ENCODE measurements around the gene SRGN. TPM values are rescaled to one million over a fixed set of nuclear protein-coding genes. Genes with fewer than 3 reads are reported as not detected.

Gene SRGN
- total RNA-seq, 2 donors from 2014 or later, result 310 to 773 TPM

DNA sequence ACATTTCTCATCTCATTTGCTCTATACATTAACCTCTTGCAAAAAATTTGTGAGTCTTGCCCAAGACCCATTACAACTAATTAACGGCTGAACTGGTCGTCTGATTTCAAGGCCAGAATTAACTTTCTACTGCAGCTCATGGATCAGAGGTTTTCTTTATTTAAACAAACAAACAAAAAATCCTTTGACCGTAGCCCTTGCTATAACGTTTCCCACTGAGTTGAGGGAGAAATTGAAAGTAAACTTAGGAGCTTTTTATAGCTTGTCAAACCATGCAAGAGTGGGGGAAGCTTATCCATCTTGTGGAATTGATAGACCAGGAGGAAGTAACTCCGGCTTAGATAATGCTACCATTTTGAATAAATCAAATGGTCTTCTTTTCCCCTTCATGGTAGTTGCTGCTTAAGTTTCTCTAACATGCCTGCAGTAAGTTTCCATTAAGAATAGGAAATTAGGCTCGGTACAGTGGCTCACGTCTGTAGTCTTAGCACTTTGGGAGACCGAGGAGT is 3.3 kb downstream of the SRGN start:
- no peaks in the 10 kb centered on the region for H3K27me3 Mint-ChIP-seq
- H3K4me3 Mint-ChIP-seq, result peak overlapping the region; percentile 82
- peak overlapping the region; percentile 99 for H3K27ac Mint-ChIP-seq
- no peaks in the 10 kb centered on the region for H3K9me3 Mint-ChIP-seq
- peaks cover 29% of the 10 kb centered on the region for H3K4me1 Mint-ChIP-seq
- ATAC-seq (replicated peaks), result no peak
- peaks cover 98% of the 10 kb centered on the region for H3K36me3 Mint-ChIP-seq (ENCODE audit: low read depth)

DNA sequence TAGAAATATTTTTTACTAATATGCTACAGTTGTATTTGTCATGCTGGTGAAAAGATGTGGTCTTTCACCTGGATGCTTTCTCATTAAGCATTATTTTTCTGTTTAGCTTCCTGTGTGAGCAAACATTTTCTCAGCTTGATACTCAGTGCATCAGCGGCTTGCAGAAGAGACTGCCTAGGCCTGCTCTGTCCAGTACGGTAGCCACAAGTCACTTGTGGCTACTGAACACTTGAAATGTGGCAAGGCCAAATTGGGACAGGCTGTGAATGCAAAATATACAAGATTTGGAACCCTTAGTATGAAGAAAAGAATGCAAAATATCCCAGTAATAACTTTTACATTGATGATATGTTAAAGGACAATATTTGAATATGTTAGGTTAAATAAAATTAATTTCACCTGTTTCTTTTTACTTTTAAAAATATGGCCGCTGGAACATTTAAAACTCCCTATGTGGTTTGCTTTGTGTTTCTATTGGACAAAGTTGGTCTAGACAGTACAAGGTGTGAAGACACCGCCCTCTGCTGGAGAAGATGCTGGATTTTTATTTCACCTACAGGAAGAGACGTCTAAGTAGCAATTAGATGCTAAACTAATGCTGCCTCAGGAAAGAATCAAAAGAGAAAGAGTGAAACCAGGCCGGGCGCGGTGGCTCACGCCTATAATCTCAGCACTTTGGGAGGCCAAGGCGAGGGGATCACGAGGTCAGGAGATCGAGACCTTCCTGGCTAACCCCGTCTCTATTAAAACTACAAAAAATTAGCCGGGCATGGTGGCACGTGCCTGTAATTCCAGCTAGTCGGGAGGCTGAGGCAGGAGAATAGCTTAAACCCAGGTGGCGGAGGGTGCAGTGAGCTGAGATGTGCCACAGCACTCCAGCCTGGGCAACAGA is 5.3 kb downstream of the SRGN start:
- Mint-ChIP-seq H3K4me1 (peaks cover 23% of the 10 kb centered on the region), H3K27me3 (no peaks in the 10 kb centered on the region), H3K9me3 (no peaks in the 10 kb centered on the region), H3K27ac (peak overlapping the region; percentile 77), H3K4me3 (peak overlapping the region; percentile 82), H3K36me3 (ENCODE audit: low read depth) (peaks cover 100% of the 10 kb centered on the region)
- ATAC-seq (replicated peaks), result peak; percentile 24

GRCh38 chr10:69093933-69094332 is 6.0 kb downstream of the SRGN start:
- H3K27me3 Mint-ChIP-seq, result no peaks in the 10 kb centered on the region
- peaks cover 22% of the 10 kb centered on the region for H3K4me1 Mint-ChIP-seq
- no peaks in the 10 kb centered on the region for H3K9me3 Mint-ChIP-seq
- no peak for ATAC-seq (replicated peaks)
- H3K36me3 Mint-ChIP-seq (ENCODE audit: low read depth), result peaks cover 100% of the 10 kb centered on the region
- H3K4me3 Mint-ChIP-seq, result peak overlapping the region; percentile 82
- H3K27ac Mint-ChIP-seq, result peak overlapping the region; percentile 77

- Mint-ChIP-seq H3K36me3 (ENCODE audit: low read depth) (peaks cover 100% of the 10 kb centered on the region), H3K4me3 (peak overlapping the region; percentile 58), H3K27ac (no peak overlapping the region), H3K27me3 (no peaks in the 10 kb centered on the region), H3K9me3 (no peaks in the 10 kb centered on the region), H3K4me1 (peaks cover 24% of the 10 kb centered on the region)
- ATAC-seq (replicated peaks), result peak; percentile 56
Measured at GRCh38 chr10:69096045-69096444, 8.1 kb downstream of the SRGN start.

- Mint-ChIP-seq H3K4me1 (peaks cover 38% of the 10 kb centered on the region), H3K9me3 (no peaks in the 10 kb centered on the region), H3K27me3 (no peaks in the 10 kb centered on the region), H3K36me3 (ENCODE audit: low read depth) (peaks cover 100% of the 10 kb centered on the region), H3K4me3 (peak overlapping the region; percentile 34), H3K27ac (peak overlapping the region; percentile 25)
- ATAC-seq (replicated peaks), result no peak
Measured at GRCh38 chr10:69097729-69098128, 9.8 kb downstream of the SRGN start.

- no peak for ATAC-seq (replicated peaks)
- Mint-ChIP-seq H3K27me3 (no peaks in the 10 kb centered on the region), H3K9me3 (no peaks in the 10 kb centered on the region), H3K4me3 (peak overlapping the region; percentile 59), H3K36me3 (ENCODE audit: low read depth) (peaks cover 100% of the 10 kb centered on the region), H3K4me1 (peaks cover 34% of the 10 kb centered on the region), H3K27ac (peak overlapping the region; percentile 75)
Measured at GRCh38 chr10:69100136-69100872, 12.4 kb downstream of the SRGN start.

DNA sequence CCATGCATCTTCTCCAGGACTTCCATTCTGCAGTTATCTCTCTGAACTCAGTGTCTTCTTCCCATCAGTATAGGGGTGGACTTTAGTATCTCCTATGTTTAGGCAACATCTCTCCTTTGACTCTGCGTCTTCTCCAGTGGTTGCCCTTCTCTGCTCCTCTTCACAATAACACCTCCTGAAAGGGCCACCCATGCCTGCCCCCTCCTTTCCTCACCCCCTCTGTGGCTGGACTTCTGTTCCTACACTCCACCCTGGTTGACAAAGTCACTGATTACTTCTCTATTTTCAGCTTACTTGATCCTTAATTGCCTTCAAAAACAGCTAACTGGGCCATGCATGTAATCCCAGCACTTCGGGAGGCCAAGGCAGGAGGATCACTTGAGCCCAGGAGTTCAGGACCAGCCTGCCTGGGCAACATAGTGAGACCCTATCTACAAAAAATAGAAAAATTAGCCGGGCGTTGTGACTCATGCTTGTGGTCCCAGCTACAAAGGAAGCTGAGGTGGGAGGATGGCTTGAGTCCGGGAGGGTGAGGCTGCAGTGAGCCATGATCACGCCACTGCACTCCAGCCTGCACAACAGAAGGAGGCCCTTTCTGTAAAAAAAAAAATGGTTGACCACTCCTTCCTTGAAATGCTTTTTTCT is 13.7 kb downstream of the SRGN start:
- peak overlapping the region; percentile 59 for H3K4me3 Mint-ChIP-seq
- no peaks in the 10 kb centered on the region for H3K27me3 Mint-ChIP-seq
- H3K4me1 Mint-ChIP-seq, result peaks cover 32% of the 10 kb centered on the region
- H3K36me3 Mint-ChIP-seq (ENCODE audit: low read depth), result peaks cover 99% of the 10 kb centered on the region
- peak overlapping the region; percentile 75 for H3K27ac Mint-ChIP-seq
- ATAC-seq (replicated peaks), result peak; percentile 81
- no peaks in the 10 kb centered on the region for H3K9me3 Mint-ChIP-seq

GRCh38 chr10:69102440-69102839 is 14.5 kb downstream of the SRGN start:
- no peaks in the 10 kb centered on the region for H3K9me3 Mint-ChIP-seq
- H3K4me1 Mint-ChIP-seq, result peaks cover 32% of the 10 kb centered on the region
- H3K4me3 Mint-ChIP-seq, result peak overlapping the region; percentile 59
- no peak for ATAC-seq (replicated peaks)
- peaks cover 94% of the 10 kb centered on the region for H3K36me3 Mint-ChIP-seq (ENCODE audit: low read depth)
- H3K27ac Mint-ChIP-seq, result peak overlapping the region; percentile 75
- H3K27me3 Mint-ChIP-seq, result no peaks in the 10 kb centered on the region

- no peak for ATAC-seq (replicated peaks)
- Mint-ChIP-seq H3K4me1 (peaks cover 24% of the 10 kb centered on the region), H3K27ac (no peak overlapping the region), H3K27me3 (no peaks in the 10 kb centered on the region), H3K36me3 (ENCODE audit: low read depth) (peaks cover 80% of the 10 kb centered on the region), H3K9me3 (no peaks in the 10 kb centered on the region), H3K4me3 (no peak overlapping the region)
Measured at GRCh38 chr10:69103784-69104183, 15.9 kb downstream of the SRGN start.

GRCh38 chr10:69104994-69105790 is 17.3 kb downstream of the SRGN start:
- Mint-ChIP-seq H3K36me3 (ENCODE audit: low read depth) (peaks cover 66% of the 10 kb centered on the region), H3K27ac (peak overlapping the region; percentile 44), H3K4me3 (no peak overlapping the region), H3K27me3 (no peaks in the 10 kb centered on the region), H3K4me1 (peaks cover 24% of the 10 kb centered on the region), H3K9me3 (no peaks in the 10 kb centered on the region)
- ATAC-seq (replicated peaks), result no peak

GRCh38 chr10:69107176-69107490 is 19.2 kb downstream of the SRGN start:
- H3K27ac Mint-ChIP-seq, result no peak overlapping the region
- peak; percentile 24 for ATAC-seq (replicated peaks)

GRCh38 chr10:69107699-69108098 is 19.8 kb downstream of the SRGN start:
- Mint-ChIP-seq H3K36me3 (ENCODE audit: low read depth) (peaks cover 41% of the 10 kb centered on the region), H3K9me3 (no peaks in the 10 kb centered on the region), H3K4me3 (no peak overlapping the region)

More at GRCh38 chr10:69107176-69107490, 19.2 kb downstream of the SRGN start:
- Mint-ChIP-seq H3K4me3 (no peak overlapping the region), H3K36me3 (ENCODE audit: low read depth) (peaks cover 47% of the 10 kb centered on the region), H3K9me3 (no peaks in the 10 kb centered on the region), H3K27me3 (no peaks in the 10 kb centered on the region), H3K4me1 (peaks cover 13% of the 10 kb centered on the region)

GRCh38 chr10:69119896-69120295 is 32.0 kb downstream of the SRGN start:
- Mint-ChIP-seq H3K9me3 (no peaks in the 10 kb centered on the region), H3K27ac (no peak overlapping the region), H3K36me3 (ENCODE audit: low read depth) (peaks cover 4% of the 10 kb centered on the region), H3K4me3 (no peak overlapping the region), H3K27me3 (no peaks in the 10 kb centered on the region), H3K4me1 (no peaks in the 10 kb centered on the region)
- ATAC-seq (replicated peaks), result no peak

More at GRCh38 chr10:69107699-69108098, 19.8 kb downstream of the SRGN start:
- Mint-ChIP-seq H3K27ac (no peak overlapping the region), H3K27me3 (no peaks in the 10 kb centered on the region), H3K4me1 (peaks cover 10% of the 10 kb centered on the region)
- ATAC-seq (replicated peaks), result no peak

GRCh38 chr10:69123306-69123746 is 35.4 kb downstream of the SRGN start:
- Mint-ChIP-seq H3K4me3 (peak overlapping the region; percentile 90), H3K36me3 (ENCODE audit: low read depth) (peaks cover 6% of the 10 kb centered on the region), H3K27me3 (no peaks in the 10 kb centered on the region), H3K4me1 (no peaks in the 10 kb centered on the region), H3K9me3 (no peaks in the 10 kb centered on the region), H3K27ac (peak overlapping the region; percentile 92)
- peak; percentile 42 for ATAC-seq (replicated peaks)
